Measurements from ENCODE around the gene FUT8.

DNA sequence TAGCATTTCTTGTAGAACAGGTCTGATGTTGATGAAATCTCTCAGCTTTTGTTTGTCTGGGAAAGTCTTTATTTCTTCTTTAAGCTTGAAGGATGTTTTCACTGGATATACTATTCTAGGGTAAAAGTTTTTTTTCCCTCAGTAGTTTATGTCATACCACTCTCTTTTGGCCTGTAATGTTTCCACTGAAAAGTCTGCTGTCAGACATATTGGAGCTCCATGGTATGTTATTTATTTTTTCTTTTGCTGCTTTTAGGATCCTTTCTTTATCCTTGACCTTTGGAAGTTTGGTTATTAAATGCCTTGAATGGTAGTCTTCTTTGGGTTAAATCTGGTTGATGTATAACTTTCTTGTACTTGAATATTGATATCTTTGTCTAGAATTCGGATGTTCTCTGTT lies 306.1 kb downstream of the FUT8 start:
- TF ChIP-seq FOXM1 (IDR thresholded peaks at IDR 0.05; ENCODE audit: borderline replicate concordance, low read depth) (no peak), TAF1 (IDR thresholded peaks at IDR 0.05; ENCODE audit: low read depth) (no peak), RAD21 (IDR thresholded peaks at IDR 0.05; ENCODE audit: low read depth) (no peak)
- TF ChIP-seq, protein P1, sequence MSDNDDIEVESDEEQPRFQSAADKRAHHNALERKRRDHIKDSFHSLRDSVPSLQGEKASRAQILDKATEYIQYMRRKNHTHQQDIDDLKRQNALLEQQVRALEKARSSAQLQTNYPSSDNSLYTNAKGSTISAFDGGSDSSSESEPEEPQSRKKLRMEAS (IDR thresholded peaks at IDR 0.05), result no peak

Measured in Ishikawa (cell line).